Neural progenitor cell (in vitro differentiated cells): ENCODE measurements around the gene SPTBN4. TPM values are rescaled to one million over a fixed set of nuclear protein-coding genes. Genes with fewer than 3 reads are reported as not detected.

ENCODE experiments used
- DNase-seq: peaks from one replicate; pipeline ENCODE4 v3.0.0-alpha.2; 2016; ENCODE audit warnings: low spot score
- H2AFZ ChIP-seq: fragments of 200-600 bp; sonication (generic); replicated peaks from 2 replicates; pipeline ENCODE4 v1.6.1; 2016; ENCODE audit warnings: antibody characterized with exemption
- H3F3A ChIP-seq: fragments of 200-600 bp; sonication (generic); 2 replicates; pipeline ENCODE4 v1.6.1; 2016; ENCODE audit warnings: antibody characterized with exemption, low read depth
- H3K27ac ChIP-seq: fragments of 200-600 bp; sonication (generic); 2 replicates; pipeline ENCODE4 v1.5.1; 2016; ENCODE audit warnings: mild to moderate bottlenecking
- H3K27me3 ChIP-seq: fragments of 200-600 bp; sonication (generic); 2 replicates; pipeline ENCODE4 v1.6.1; 2016; ENCODE audit warnings: mild to moderate bottlenecking, moderate library complexity
- H3K36me3 ChIP-seq: fragments of 200-600 bp; sonication (generic); 2 replicates; pipeline ENCODE4 v1.5.1; 2016
- H3K4me1 ChIP-seq: fragments of 200-600 bp; sonication (generic); 2 replicates; pipeline ENCODE4 v1.6.1; 2016; ENCODE audit warnings: mixed run types
- H3K4me2 ChIP-seq: fragments of 200-600 bp; sonication (generic); 2 replicates; pipeline ENCODE4 v1.6.1; 2016
- H3K4me3 ChIP-seq: fragments of 200-600 bp; sonication (generic); 2 replicates; pipeline ENCODE4 v1.5.1; 2016
- H3K79me2 ChIP-seq: fragments of 200-600 bp; sonication (generic); 2 replicates; pipeline ENCODE4 v1.6.1; 2016; ENCODE audit warnings: low read depth
- H3K9ac ChIP-seq: fragments of 200-600 bp; sonication (generic); 2 replicates; pipeline ENCODE4 v1.6.1; 2016
- H3K9me3 ChIP-seq: fragments of 200-600 bp; sonication (generic); 2 replicates; pipeline ENCODE4 v1.5.1; 2016; ENCODE audit warnings: low read depth
- H4K20me1 ChIP-seq: fragments of 200-600 bp; sonication (generic); 2 replicates; pipeline ENCODE4 v1.6.1; 2016; ENCODE audit warnings: low read depth
- H3K27ac Mint-ChIP-seq: 3 replicates; pipeline ENCODE4 v1.8.0; 2021; ENCODE audit warnings: mixed read lengths
- H3K27me3 Mint-ChIP-seq: 2 replicates; pipeline ENCODE4 v1.8.0; 2022; ENCODE audit warnings: low read depth, mild to moderate bottlenecking, inconsistent platforms, moderate library complexity, mixed read lengths; ENCODE audit not compliant: insufficient read depth
- H3K36me3 Mint-ChIP-seq: 3 replicates; pipeline ENCODE4 v1.8.0; 2021; ENCODE audit warnings: mixed read lengths
- H3K4me1 Mint-ChIP-seq: 3 replicates; pipeline ENCODE4 v1.8.0; 2021; ENCODE audit warnings: mixed read lengths
- H3K4me3 Mint-ChIP-seq: 3 replicates; pipeline ENCODE4 v1.8.0; 2021; ENCODE audit warnings: mild to moderate bottlenecking, moderate library complexity, mixed read lengths
- H3K9me3 Mint-ChIP-seq: 3 replicates; pipeline ENCODE4 v1.8.0; 2020; ENCODE audit warnings: mixed read lengths
- EZH2 ChIP-seq: fragments of 200-600 bp; sonication (generic); IDR thresholded peaks from 2 replicates; pipeline ENCODE4 v1.6.1; 2017; ENCODE audit warnings: antibody characterized with exemption, mild to moderate bottlenecking, moderate library complexity
- EZH2phosphoT487 ChIP-seq: fragments of 200-600 bp; sonication (generic); IDR thresholded peaks from 2 replicates; pipeline ENCODE4 v1.6.1; 2017; ENCODE audit warnings: antibody characterized with exemption
- total RNA-seq: library from RNA; depleted of rRNA; stranded (reverse); fragments of >200 nt; gene quantifications from 2 replicates; pipeline ENCODE4 v1.2.3, GENCODE V29; 2015; ENCODE audit warnings: low replicate concordance
- TF ChIP-seq, protein P1 (sequence below): fragments of 200-600 bp; sonication (generic); IDR thresholded peaks from 2 replicates; pipeline ENCODE4 v1.5.1; 2017; ENCODE audit warnings: antibody characterized with exemption, mild to moderate bottlenecking

Gene SPTBN4
- total RNA-seq, 1 donor from 2014 or later = 2.5 TPM

DNA sequence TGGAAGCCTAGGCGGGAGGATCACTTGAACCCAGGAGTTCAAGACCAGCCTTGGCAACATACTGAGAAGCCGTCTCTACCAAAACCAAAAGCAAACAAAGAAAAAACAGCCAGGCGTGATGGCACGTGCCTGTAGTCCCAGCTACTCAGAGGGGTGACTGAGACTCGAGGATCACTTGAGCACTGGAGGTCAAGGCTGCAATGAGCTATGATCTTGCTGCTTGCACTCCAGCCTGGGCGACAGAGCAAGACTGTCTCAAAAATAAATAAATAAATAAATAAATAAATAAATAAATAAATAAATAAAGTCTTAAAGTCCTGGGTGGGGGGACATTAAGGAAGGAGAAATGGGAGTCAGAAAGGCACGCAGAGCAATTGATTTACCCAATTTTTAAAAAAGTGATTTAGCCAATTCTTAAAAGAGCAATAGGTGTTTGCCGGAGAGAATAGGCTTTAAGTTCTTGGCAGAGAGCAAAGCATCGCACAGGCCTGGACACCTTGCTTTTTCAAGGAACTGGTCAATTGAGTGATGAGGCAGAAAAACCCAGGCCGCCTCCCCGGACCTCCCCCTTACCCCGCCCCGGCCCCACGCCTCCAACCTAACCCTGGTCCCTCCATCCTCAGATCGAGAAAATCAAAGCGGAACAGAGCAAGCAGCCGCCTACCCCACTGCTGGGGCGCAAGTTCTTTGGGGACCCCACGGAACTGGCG, 100.4 kb downstream of the SPTBN4 start:
- H3K9me3 Mint-ChIP-seq = no peaks in the 10 kb centered on the region
- H3K4me1 ChIP-seq = no peaks in the 10 kb centered on the region
- H3F3A ChIP-seq = peaks cover 19% of the 10 kb centered on the region
- H3K4me3 ChIP-seq = peak overlapping the region; percentile 45
- H3K27ac ChIP-seq = no peak overlapping the region
- peak; percentile 38 for DNase-seq
- no peak overlapping the region for H3K27ac Mint-ChIP-seq
- H3K36me3 Mint-ChIP-seq = no peaks in the 10 kb centered on the region
- H4K20me1 ChIP-seq = no peaks in the 10 kb centered on the region
- no peaks in the 10 kb centered on the region for H3K9me3 ChIP-seq
- peaks cover 17% of the 10 kb centered on the region for H3K4me1 Mint-ChIP-seq
- no peaks in the 10 kb centered on the region for H3K36me3 ChIP-seq
- no peaks in the 10 kb centered on the region for H3K79me2 ChIP-seq
- peaks cover 56% of the 10 kb centered on the region for H3K27me3 Mint-ChIP-seq
- peaks cover 79% of the 10 kb centered on the region for H3K27me3 ChIP-seq
- no peak for TF ChIP-seq EZH2
- TF ChIP-seq EZH2phosphoT487 = no peak
- TF ChIP-seq, protein P1, sequence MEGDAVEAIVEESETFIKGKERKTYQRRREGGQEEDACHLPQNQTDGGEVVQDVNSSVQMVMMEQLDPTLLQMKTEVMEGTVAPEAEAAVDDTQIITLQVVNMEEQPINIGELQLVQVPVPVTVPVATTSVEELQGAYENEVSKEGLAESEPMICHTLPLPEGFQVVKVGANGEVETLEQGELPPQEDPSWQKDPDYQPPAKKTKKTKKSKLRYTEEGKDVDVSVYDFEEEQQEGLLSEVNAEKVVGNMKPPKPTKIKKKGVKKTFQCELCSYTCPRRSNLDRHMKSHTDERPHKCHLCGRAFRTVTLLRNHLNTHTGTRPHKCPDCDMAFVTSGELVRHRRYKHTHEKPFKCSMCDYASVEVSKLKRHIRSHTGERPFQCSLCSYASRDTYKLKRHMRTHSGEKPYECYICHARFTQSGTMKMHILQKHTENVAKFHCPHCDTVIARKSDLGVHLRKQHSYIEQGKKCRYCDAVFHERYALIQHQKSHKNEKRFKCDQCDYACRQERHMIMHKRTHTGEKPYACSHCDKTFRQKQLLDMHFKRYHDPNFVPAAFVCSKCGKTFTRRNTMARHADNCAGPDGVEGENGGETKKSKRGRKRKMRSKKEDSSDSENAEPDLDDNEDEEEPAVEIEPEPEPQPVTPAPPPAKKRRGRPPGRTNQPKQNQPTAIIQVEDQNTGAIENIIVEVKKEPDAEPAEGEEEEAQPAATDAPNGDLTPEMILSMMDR = no peak
- H2AFZ ChIP-seq = no peak overlapping the region
- H3K9ac ChIP-seq = no peak overlapping the region
- peak overlapping the region; percentile 85 for H3K4me2 ChIP-seq
- H3K4me3 Mint-ChIP-seq = peak overlapping the region; percentile 57

DNA sequence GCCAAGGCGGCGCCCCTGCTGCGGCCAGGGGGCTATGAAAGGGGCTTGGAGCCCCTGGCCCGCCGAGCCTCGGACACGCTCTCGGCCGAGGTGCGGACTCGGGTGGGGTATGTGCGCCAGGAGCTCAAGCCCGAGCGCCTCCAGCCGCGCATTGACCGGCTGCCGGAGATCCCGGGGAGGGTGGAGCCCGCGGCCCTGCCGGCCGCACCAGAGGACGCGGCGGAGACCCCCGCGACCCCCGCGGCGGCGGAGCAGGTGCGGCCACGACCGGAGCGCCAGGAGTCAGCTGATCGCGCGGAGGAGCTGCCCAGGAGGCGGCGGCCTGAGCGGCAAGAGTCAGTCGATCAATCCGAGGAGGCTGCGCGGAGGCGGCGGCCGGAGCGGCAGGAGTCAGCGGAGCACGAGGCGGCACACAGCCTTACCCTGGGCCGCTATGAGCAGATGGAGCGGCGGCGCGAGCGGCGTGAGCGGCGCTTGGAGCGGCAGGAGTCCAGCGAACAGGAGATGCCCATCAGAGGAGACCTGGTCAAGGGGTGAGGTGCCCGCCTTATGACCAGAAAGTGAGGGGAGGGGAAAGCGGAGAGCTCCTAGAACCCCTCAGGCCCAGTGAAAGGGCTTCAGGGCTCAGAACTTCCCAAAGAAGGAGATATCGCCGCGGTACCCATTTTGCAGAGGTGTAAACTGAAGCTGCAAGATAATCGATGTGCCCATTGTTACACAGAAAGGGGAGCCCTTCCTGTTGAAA, 101.1 kb downstream of the SPTBN4 start:
- H3K4me2 ChIP-seq = peak overlapping the region; percentile 85
- Mint-ChIP-seq H3K36me3 (no peaks in the 10 kb centered on the region), H3K9me3 (no peaks in the 10 kb centered on the region), H3K4me3 (peak overlapping the region; percentile 15), H3K27ac (no peak overlapping the region), H3K4me1 (peaks cover 17% of the 10 kb centered on the region), H3K27me3 (peaks cover 56% of the 10 kb centered on the region)
- TF ChIP-seq EZH2 (peak; percentile 95), EZH2phosphoT487 (peak; percentile 96)
- TF ChIP-seq, protein P1 = no peak
- H3K9ac ChIP-seq = no peak overlapping the region
- no peak overlapping the region for H2AFZ ChIP-seq
- H4K20me1 ChIP-seq = no peaks in the 10 kb centered on the region
- no peaks in the 10 kb centered on the region for H3K36me3 ChIP-seq
- H3K27ac ChIP-seq = no peak overlapping the region
- H3K79me2 ChIP-seq = no peaks in the 10 kb centered on the region
- H3K27me3 ChIP-seq = peaks cover 75% of the 10 kb centered on the region
- H3F3A ChIP-seq = peaks cover 19% of the 10 kb centered on the region
- no peaks in the 10 kb centered on the region for H3K9me3 ChIP-seq
- H3K4me3 ChIP-seq = peak overlapping the region; percentile 45
- peak; percentile 63 for DNase-seq
- no peaks in the 10 kb centered on the region for H3K4me1 ChIP-seq

DNA sequence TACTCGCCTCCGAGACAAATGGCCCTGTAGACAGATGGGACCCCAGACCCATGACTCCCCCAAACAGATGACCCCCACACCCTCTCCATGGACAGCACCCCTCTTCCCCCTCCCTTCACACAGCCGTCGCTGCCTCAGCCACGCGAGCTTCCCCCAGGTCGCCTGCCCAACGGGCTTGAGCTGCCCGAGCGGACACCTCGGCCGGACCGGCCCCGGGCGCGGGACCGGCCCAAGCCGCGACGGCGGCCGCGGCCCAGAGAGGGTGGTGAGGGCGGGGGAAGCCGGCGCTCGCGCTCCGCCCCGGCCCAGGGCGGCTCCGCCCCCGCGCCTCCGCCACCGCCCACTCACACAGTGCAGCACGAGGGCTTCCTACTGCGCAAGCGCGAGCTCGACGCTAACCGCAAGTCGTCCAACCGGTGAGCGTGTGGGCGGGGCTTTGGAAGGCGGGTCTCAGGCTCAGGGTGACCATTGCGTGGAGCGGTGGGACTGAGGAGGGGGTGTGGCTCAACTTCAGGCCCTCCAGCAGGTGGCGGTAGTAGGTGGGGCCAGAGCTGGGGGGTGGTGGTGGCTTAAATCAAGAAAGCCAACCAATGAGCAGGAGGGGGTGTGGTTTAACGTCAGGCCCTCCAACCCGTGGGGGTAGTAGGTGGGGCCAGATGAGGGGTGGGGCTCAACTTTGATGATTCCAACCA, 103.7 kb downstream of the SPTBN4 start:
- Histone ChIP-seq H3K4me3 (peak overlapping the region; percentile 54), H3K79me2 (no peaks in the 10 kb centered on the region), H3K36me3 (no peaks in the 10 kb centered on the region), H2AFZ (peak overlapping the region; percentile 66), H4K20me1 (no peaks in the 10 kb centered on the region), H3K4me1 (no peaks in the 10 kb centered on the region), H3K9me3 (no peaks in the 10 kb centered on the region), H3K9ac (no peak overlapping the region), H3K27ac (no peak overlapping the region), H3F3A (peaks cover 28% of the 10 kb centered on the region), H3K4me2 (peak overlapping the region; percentile 80), H3K27me3 (peaks cover 52% of the 10 kb centered on the region)
- Mint-ChIP-seq H3K36me3 (no peaks in the 10 kb centered on the region), H3K27me3 (peaks cover 47% of the 10 kb centered on the region), H3K4me1 (peaks cover 17% of the 10 kb centered on the region), H3K4me3 (peak overlapping the region; percentile 88), H3K27ac (peak overlapping the region; percentile 48), H3K9me3 (no peaks in the 10 kb centered on the region)
- TF ChIP-seq EZH2 (no peak), EZH2phosphoT487 (peak; percentile 15)
- DNase-seq = peak; percentile 100
